ENCODE measurements around the gene TNFRSF21.

TNFRSF21 gene

GRCh38 chr6:47221565-47221964 lies 88.1 kb downstream of the TNFRSF21 start:
- H3K9ac ChIP-seq (ENCODE audit: low read length): no peak overlapping the region
- no peak for DNase-seq
- H3K27me3 ChIP-seq (replicated peaks; ENCODE audit: insufficient read depth, low read length): no peaks in the 10 kb centered on the region
- no peak for TF ChIP-seq CTCF (IDR thresholded peaks at IDR 0.05; ENCODE audit: low read length)
- TF ChIP-seq EZH2phosphoT487 (IDR thresholded peaks at IDR 0.05; ENCODE audit: low read length): no peak
- TF ChIP-seq EZH2 (optimal IDR thresholded peaks at IDR 0.05; ENCODE audit: low read depth, low read length): no peak
- no peaks in the 10 kb centered on the region for H3K79me2 ChIP-seq (ENCODE audit: low read length)
- no peaks in the 10 kb centered on the region for H3K36me3 ChIP-seq (replicated peaks; ENCODE audit: insufficient read depth, low read length)
- no peaks in the 10 kb centered on the region for H3K9me2 ChIP-seq (replicated peaks; ENCODE audit: insufficient read depth, low read length)
- no peak overlapping the region for H3K4me3 ChIP-seq (ENCODE audit: low read length)
- H2AFZ ChIP-seq (ENCODE audit: low read length): no peak overlapping the region
- H3F3A ChIP-seq (ENCODE audit: insufficient read depth, low read length): no peaks in the 10 kb centered on the region
- no peak overlapping the region for H3K27ac ChIP-seq (ENCODE audit: low read length)
- no peaks in the 10 kb centered on the region for H4K20me1 ChIP-seq (ENCODE audit: insufficient read depth, low read length)
- H3K4me1 ChIP-seq (ENCODE audit: low read length): no peaks in the 10 kb centered on the region
- no peaks in the 10 kb centered on the region for H3K9me3 ChIP-seq (replicated peaks; ENCODE audit: insufficient read depth, low read length)
- no peak overlapping the region for H3K4me2 ChIP-seq (ENCODE audit: low read depth, low read length)

GRCh38 chr6:47209632-47210031 lies 100.1 kb downstream of the TNFRSF21 start:
- DNase-seq: no peak
- TF ChIP-seq EZH2phosphoT487 (IDR thresholded peaks at IDR 0.05; ENCODE audit: low read length) (no peak), CTCF (IDR thresholded peaks at IDR 0.05; ENCODE audit: low read length) (no peak), EZH2 (optimal IDR thresholded peaks at IDR 0.05; ENCODE audit: low read depth, low read length) (no peak)

GRCh38 chr6:47207261-47207660 lies 102.4 kb downstream of the TNFRSF21 start:
- no peaks in the 10 kb centered on the region for H4K20me1 ChIP-seq (ENCODE audit: insufficient read depth, low read length)
- H3K79me2 ChIP-seq (ENCODE audit: low read length): no peaks in the 10 kb centered on the region
- no peaks in the 10 kb centered on the region for H3K27me3 ChIP-seq (replicated peaks; ENCODE audit: insufficient read depth, low read length)
- no peak overlapping the region for H3K9ac ChIP-seq (ENCODE audit: low read length)
- no peak overlapping the region for H2AFZ ChIP-seq (ENCODE audit: low read length)
- TF ChIP-seq EZH2phosphoT487 (IDR thresholded peaks at IDR 0.05; ENCODE audit: low read length): no peak
- TF ChIP-seq EZH2 (optimal IDR thresholded peaks at IDR 0.05; ENCODE audit: low read depth, low read length): no peak
- no peak for TF ChIP-seq CTCF (IDR thresholded peaks at IDR 0.05; ENCODE audit: low read length)
- no peak for DNase-seq
- H3F3A ChIP-seq (ENCODE audit: insufficient read depth, low read length): no peaks in the 10 kb centered on the region
- peaks cover 9% of the 10 kb centered on the region for H3K4me1 ChIP-seq (ENCODE audit: low read length)
- no peaks in the 10 kb centered on the region for H3K9me3 ChIP-seq (replicated peaks; ENCODE audit: insufficient read depth, low read length)
- no peak overlapping the region for H3K4me3 ChIP-seq (ENCODE audit: low read length)
- H3K9me2 ChIP-seq (replicated peaks; ENCODE audit: insufficient read depth, low read length): no peaks in the 10 kb centered on the region
- H3K4me2 ChIP-seq (ENCODE audit: low read depth, low read length): no peak overlapping the region
- H3K36me3 ChIP-seq (replicated peaks; ENCODE audit: insufficient read depth, low read length): no peaks in the 10 kb centered on the region
- H3K27ac ChIP-seq (ENCODE audit: low read length): no peak overlapping the region

More at GRCh38 chr6:47209632-47210031, 100.1 kb downstream of the TNFRSF21 start:
- Histone ChIP-seq H3K4me2 (ENCODE audit: low read depth, low read length) (no peak overlapping the region), H2AFZ (ENCODE audit: low read length) (no peak overlapping the region), H4K20me1 (ENCODE audit: insufficient read depth, low read length) (no peaks in the 10 kb centered on the region), H3K27ac (ENCODE audit: low read length) (no peak overlapping the region), H3K4me1 (ENCODE audit: low read length) (no peaks in the 10 kb centered on the region), H3K9me2 (replicated peaks; ENCODE audit: insufficient read depth, low read length) (no peaks in the 10 kb centered on the region), H3K4me3 (ENCODE audit: low read length) (no peak overlapping the region), H3K36me3 (replicated peaks; ENCODE audit: insufficient read depth, low read length) (no peaks in the 10 kb centered on the region), H3K9me3 (replicated peaks; ENCODE audit: insufficient read depth, low read length) (no peaks in the 10 kb centered on the region), H3K27me3 (replicated peaks; ENCODE audit: insufficient read depth, low read length) (no peaks in the 10 kb centered on the region), H3F3A (ENCODE audit: insufficient read depth, low read length) (no peaks in the 10 kb centered on the region), H3K79me2 (ENCODE audit: low read length) (no peaks in the 10 kb centered on the region), H3K9ac (ENCODE audit: low read length) (no peak overlapping the region)
